ENCODE data around the gene KCNIP1. TPM values are rescaled to one million over a fixed set of nuclear protein-coding genes. Genes with fewer than 3 reads are reported as not detected.

KCNIP1 gene
- polyA plus RNA-seq, 1 donor from 2014 or later: 13.8 TPM

DNA sequence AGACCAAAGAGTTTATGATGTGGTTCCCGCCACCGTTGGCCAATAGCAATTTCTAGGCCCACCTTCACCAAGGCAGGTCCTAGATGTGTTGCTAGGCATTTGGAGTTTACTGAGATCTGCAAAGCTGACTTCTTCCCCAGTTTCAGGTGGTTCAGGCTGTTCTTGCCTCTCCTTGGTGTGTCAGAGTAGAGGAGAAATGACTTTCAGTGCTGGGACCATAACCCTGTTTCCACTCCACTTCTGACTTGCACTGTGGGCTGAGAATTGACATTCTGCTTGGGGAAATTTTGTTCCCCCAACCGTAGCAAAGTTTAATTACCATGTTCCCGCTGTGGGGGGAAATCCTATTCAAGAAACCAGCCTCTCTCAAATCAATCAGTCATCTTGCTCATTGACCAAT is 151.7 kb downstream of the KCNIP1 start:
- TF ChIP-seq, protein P1, sequence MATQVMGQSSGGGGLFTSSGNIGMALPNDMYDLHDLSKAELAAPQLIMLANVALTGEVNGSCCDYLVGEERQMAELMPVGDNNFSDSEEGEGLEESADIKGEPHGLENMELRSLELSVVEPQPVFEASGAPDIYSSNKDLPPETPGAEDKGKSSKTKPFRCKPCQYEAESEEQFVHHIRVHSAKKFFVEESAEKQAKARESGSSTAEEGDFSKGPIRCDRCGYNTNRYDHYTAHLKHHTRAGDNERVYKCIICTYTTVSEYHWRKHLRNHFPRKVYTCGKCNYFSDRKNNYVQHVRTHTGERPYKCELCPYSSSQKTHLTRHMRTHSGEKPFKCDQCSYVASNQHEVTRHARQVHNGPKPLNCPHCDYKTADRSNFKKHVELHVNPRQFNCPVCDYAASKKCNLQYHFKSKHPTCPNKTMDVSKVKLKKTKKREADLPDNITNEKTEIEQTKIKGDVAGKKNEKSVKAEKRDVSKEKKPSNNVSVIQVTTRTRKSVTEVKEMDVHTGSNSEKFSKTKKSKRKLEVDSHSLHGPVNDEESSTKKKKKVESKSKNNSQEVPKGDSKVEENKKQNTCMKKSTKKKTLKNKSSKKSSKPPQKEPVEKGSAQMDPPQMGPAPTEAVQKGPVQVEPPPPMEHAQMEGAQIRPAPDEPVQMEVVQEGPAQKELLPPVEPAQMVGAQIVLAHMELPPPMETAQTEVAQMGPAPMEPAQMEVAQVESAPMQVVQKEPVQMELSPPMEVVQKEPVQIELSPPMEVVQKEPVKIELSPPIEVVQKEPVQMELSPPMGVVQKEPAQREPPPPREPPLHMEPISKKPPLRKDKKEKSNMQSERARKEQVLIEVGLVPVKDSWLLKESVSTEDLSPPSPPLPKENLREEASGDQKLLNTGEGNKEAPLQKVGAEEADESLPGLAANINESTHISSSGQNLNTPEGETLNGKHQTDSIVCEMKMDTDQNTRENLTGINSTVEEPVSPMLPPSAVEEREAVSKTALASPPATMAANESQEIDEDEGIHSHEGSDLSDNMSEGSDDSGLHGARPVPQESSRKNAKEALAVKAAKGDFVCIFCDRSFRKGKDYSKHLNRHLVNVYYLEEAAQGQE (IDR thresholded peaks at IDR 0.05; ENCODE audit: borderline replicate concordance): no peak
- no peak for TF ChIP-seq POLR2AphosphoS5 (IDR thresholded peaks at IDR 0.05)
- H3K9me2 ChIP-seq (ENCODE audit: insufficient read depth, low read length): no peaks in the 10 kb centered on the region
- H3K36me3 ChIP-seq (ENCODE audit: insufficient read depth, low read length): no peaks in the 10 kb centered on the region
- H3K27me3 ChIP-seq (ENCODE audit: insufficient read depth, low read depth, low read length): no peaks in the 10 kb centered on the region
- H3K79me2 ChIP-seq (replicated peaks; ENCODE audit: insufficient read depth, low read length): no peaks in the 10 kb centered on the region
- H3K4me3 ChIP-seq (ENCODE audit: low read length): no peak overlapping the region
- H3K27ac ChIP-seq (ENCODE audit: low read length): no peak overlapping the region
- H4K20me1 ChIP-seq (ENCODE audit: insufficient read depth): no peaks in the 10 kb centered on the region
- no peaks in the 10 kb centered on the region for H3F3A ChIP-seq (ENCODE audit: insufficient read depth, low read length, poor library complexity, severe bottlenecking)
- no peak overlapping the region for H3K4me2 ChIP-seq (ENCODE audit: low read length)
- H2AFZ ChIP-seq (ENCODE audit: low read depth, low read length): no peak overlapping the region
- H3K9me3 ChIP-seq (ENCODE audit: low read length): no peaks in the 10 kb centered on the region
- H3K9ac ChIP-seq (ENCODE audit: low read length): no peak overlapping the region

DNA sequence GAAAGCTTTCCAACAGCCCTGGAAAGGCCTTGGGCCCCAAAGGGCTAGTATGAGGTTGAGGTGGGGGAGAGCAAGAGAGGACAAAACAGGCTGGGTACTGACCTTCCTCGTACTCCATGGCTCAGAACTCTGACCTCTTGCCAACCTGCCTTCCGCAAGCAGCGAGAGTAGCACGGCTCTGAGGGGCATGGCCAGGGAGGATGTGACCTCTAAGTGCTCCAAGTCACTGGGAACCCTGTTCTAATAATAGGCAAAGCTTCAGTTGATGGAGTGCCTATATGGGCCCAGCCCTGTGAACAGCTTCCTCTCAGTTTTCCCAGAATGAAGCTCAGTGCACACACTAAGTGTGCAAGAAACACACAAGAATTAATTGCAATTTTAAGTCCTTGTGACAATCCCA is 152.1 kb downstream of the KCNIP1 start:
- Histone ChIP-seq H3K27me3 (ENCODE audit: insufficient read depth, low read depth, low read length) (no peaks in the 10 kb centered on the region), H3K9me2 (ENCODE audit: insufficient read depth, low read length) (no peaks in the 10 kb centered on the region), H4K20me1 (ENCODE audit: insufficient read depth) (no peaks in the 10 kb centered on the region), H3K79me2 (replicated peaks; ENCODE audit: insufficient read depth, low read length) (no peaks in the 10 kb centered on the region), H3F3A (ENCODE audit: insufficient read depth, low read length, poor library complexity, severe bottlenecking) (no peaks in the 10 kb centered on the region), H3K27ac (ENCODE audit: low read length) (no peak overlapping the region), H3K4me3 (ENCODE audit: low read length) (no peak overlapping the region), H3K9me3 (ENCODE audit: low read length) (no peaks in the 10 kb centered on the region), H2AFZ (ENCODE audit: low read depth, low read length) (no peak overlapping the region), H3K36me3 (ENCODE audit: insufficient read depth, low read length) (no peaks in the 10 kb centered on the region), H3K9ac (ENCODE audit: low read length) (no peak overlapping the region), H3K4me2 (ENCODE audit: low read length) (no peak overlapping the region)
- TF ChIP-seq, protein P1 (IDR thresholded peaks at IDR 0.05; ENCODE audit: borderline replicate concordance): no peak
- TF ChIP-seq EZH2 (IDR thresholded peaks at IDR 0.05; ENCODE audit: borderline replicate concordance, insufficient read depth, low read length, poor library complexity, severe bottlenecking) (no peak), SMC3 (conservative IDR thresholded peaks at IDR 0.05; ENCODE audit: poor library complexity) (no peak), EP300 (conservative IDR thresholded peaks at IDR 0.05; ENCODE audit: poor library complexity, severe bottlenecking) (no peak), MXI1 (conservative IDR thresholded peaks at IDR 0.05; ENCODE audit: poor library complexity, severe bottlenecking) (no peak), POLR2AphosphoS5 (IDR thresholded peaks at IDR 0.05) (no peak), TAF1 (IDR thresholded peaks at IDR 0.05; ENCODE audit: low read depth) (no peak), RAD21 (conservative IDR thresholded peaks at IDR 0.05) (no peak)
- TF ChIP-seq, protein P2, sequence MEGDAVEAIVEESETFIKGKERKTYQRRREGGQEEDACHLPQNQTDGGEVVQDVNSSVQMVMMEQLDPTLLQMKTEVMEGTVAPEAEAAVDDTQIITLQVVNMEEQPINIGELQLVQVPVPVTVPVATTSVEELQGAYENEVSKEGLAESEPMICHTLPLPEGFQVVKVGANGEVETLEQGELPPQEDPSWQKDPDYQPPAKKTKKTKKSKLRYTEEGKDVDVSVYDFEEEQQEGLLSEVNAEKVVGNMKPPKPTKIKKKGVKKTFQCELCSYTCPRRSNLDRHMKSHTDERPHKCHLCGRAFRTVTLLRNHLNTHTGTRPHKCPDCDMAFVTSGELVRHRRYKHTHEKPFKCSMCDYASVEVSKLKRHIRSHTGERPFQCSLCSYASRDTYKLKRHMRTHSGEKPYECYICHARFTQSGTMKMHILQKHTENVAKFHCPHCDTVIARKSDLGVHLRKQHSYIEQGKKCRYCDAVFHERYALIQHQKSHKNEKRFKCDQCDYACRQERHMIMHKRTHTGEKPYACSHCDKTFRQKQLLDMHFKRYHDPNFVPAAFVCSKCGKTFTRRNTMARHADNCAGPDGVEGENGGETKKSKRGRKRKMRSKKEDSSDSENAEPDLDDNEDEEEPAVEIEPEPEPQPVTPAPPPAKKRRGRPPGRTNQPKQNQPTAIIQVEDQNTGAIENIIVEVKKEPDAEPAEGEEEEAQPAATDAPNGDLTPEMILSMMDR (IDR thresholded peaks at IDR 0.05; ENCODE audit: poor library complexity, severe bottlenecking): no peak
